HCT116 (cell line): ENCODE measurements around the gene MRGPRE. TPM values are rescaled to one million over a fixed set of nuclear protein-coding genes. Genes with fewer than 3 reads are reported as not detected.

ENCODE experiments used
- ATAC-seq: fragments of 200-7000 bp; cut with Tn5 transposase; 2 replicates; pipeline ENCODE4 v1.9.1; 2020; ENCODE audit warnings: mild to moderate bottlenecking, moderate library complexity
- BruUV-seq: library from RNA; stranded (reverse); fragments of 400-500 nt; replicated peaks from 2 replicates; lab custom pipeline; 2021; lab: Mats Ljungman, UMichigan
- CTCF ChIA-PET: fragments of 300-600 bp; sonication (Branson Sonifier 250); formaldehyde crosslinking; loops from one replicate; lab custom pipeline; 2021; ENCODE audit warnings: antibody characterized with exemption; lab: Charles Lee
- POLR2A ChIA-PET: fragments of 300-600, 350-600 bp; sonication (Branson Sonifier 250); formaldehyde crosslinking; loops from one replicate; lab custom pipeline; 2021; ENCODE audit warnings: antibody characterized with exemption; lab: Charles Lee
- RAD21 ChIA-PET, 2 experiments: fragments of 300-600 bp; sonication (Branson Sonifier 250); formaldehyde crosslinking; loops; one replicate each; lab custom pipeline; 2023; ENCODE audit warnings: low total read pairs in 2 of 2; ENCODE audit not compliant: uncharacterized antibody in 2 of 2, unreplicated experiment in 2 of 2, low non-redundant PET in 1 of 2; lab: Charles Lee
- DNase-seq: peaks from one replicate; pipeline ENCODE4 v3.0.0-alpha.2; 2010; ENCODE audit warnings: low read depth, low spot score
- H2AFZ ChIP-seq: fragments of 200-600 bp; shearing (Covaris generic), sonication (generic); 2 replicates; pipeline ENCODE4 v1.6.1; 2017; ENCODE audit warnings: low read depth, mixed run types, mixed read lengths, antibody characterized with exemption, low read length; ENCODE audit not compliant: poor library complexity, severe bottlenecking
- H3K27ac ChIP-seq: 2 replicates; pipeline ENCODE4 v1.5.1; 2012; ENCODE audit warnings: low read depth, low read length
- H3K27me3 ChIP-seq: fragments of 200-600 bp; sonication (generic); 2 replicates; pipeline ENCODE4 v1.6.1; 2016; ENCODE audit warnings: mixed run types, low read length, mixed read lengths; ENCODE audit not compliant: insufficient read depth
- H3K36me3 ChIP-seq, 2 experiments: fragments of 200-500 bp in 1 of 2; fragments of 200-600 bp in 1 of 2; sonication (Bioruptor generic) in 1 of 2; sonication (generic) in 1 of 2; 2 replicates each; pipeline versions ENCODE4 v1.5.1 to v1.6.1; 2014 to 2016; ENCODE audit warnings: low read length in 2 of 2, inconsistent platforms in 1 of 2, mixed read lengths in 1 of 2, mixed run types in 1 of 2; ENCODE audit not compliant: insufficient read depth in 2 of 2, control insufficient read depth in 1 of 2
- H3K4me1 ChIP-seq, 2 experiments: fragments of 200-600 bp in 1 of 2; sonication (generic) in 1 of 2; 2 replicates each; pipeline versions ENCODE4 v1.5.1 to v1.6.1; 2012 to 2017; ENCODE audit warnings: low read length in 2 of 2, inconsistent platforms in 1 of 2, mild to moderate bottlenecking in 1 of 2, mixed read lengths in 1 of 2, mixed run types in 1 of 2, moderate library complexity in 1 of 2; ENCODE audit not compliant: insufficient read depth in 2 of 2, control insufficient read depth in 1 of 2
- H3K4me2 ChIP-seq: fragments of 200-600 bp; sonication (generic); 2 replicates; pipeline ENCODE4 v1.6.1; 2017; ENCODE audit warnings: mixed run types, low read length, mixed read lengths
- H3K4me3 ChIP-seq, 2 experiments: fragments of 200-600 bp in 1 of 2; sonication (generic) in 1 of 2; replicated peaks in 1 of 2; 2 replicates each; pipeline ENCODE4 v1.5.1; 2011 to 2016; ENCODE audit warnings: low read length in 2 of 2, control low read depth in 1 of 2, low read depth in 1 of 2, mild to moderate bottlenecking in 1 of 2, mixed read lengths in 1 of 2, mixed run types in 1 of 2
- H3K79me2 ChIP-seq: fragments of 200-600 bp; sonication (generic); 2 replicates; pipeline ENCODE4 v1.6.1; 2017; ENCODE audit warnings: mild to moderate bottlenecking, mixed run types, low read length, moderate library complexity, mixed read lengths; ENCODE audit not compliant: insufficient read depth
- H3K9ac ChIP-seq: fragments of 200-600 bp; sonication (generic); 2 replicates; pipeline ENCODE4 v1.6.1; 2016; ENCODE audit warnings: low read length, mixed read lengths
- H3K9me2 ChIP-seq: fragments of 200-600 bp; sonication (generic), shearing (Covaris generic); 2 replicates; pipeline ENCODE4 v1.6.1; 2017; ENCODE audit warnings: mixed run types, mild to moderate bottlenecking, moderate library complexity; ENCODE audit not compliant: insufficient read depth
- H3K9me3 ChIP-seq, 2 experiments: fragments of 200-500 bp in 1 of 2; fragments of 200-600 bp in 1 of 2; sonication (Bioruptor generic) in 1 of 2; sonication (generic) in 1 of 2; 2 replicates each; pipeline ENCODE4 v1.6.1; 2014 to 2017; ENCODE audit warnings: low read length in 2 of 2, mixed read lengths in 2 of 2, inconsistent platforms in 1 of 2, low read depth in 1 of 2, mild to moderate bottlenecking in 1 of 2, mixed run types in 1 of 2, moderate library complexity in 1 of 2; ENCODE audit not compliant: control insufficient read depth in 1 of 2, insufficient read depth in 1 of 2
- H4K20me1 ChIP-seq: fragments of 200-600 bp; sonication (generic), shearing (Covaris generic); 2 replicates; pipeline ENCODE4 v1.6.1; 2017; ENCODE audit warnings: mixed run types, mild to moderate bottlenecking, moderate library complexity; ENCODE audit not compliant: insufficient read depth
- JUND ChIP-seq: IDR thresholded peaks from 2 replicates; pipeline ENCODE4 v1.6.1; 2012
- ZNF274 ChIP-seq: fragments of 200-500 bp; sonication (Bioruptor generic); IDR thresholded peaks from 2 replicates; pipeline ENCODE4 v1.6.1; 2014; ENCODE audit warnings: mild to moderate bottlenecking, low read depth, low read length, inconsistent platforms
- intact Hi-C: fragments of 100-400 bp; cut with micrococcal nuclease; formaldehyde crosslinking; loops from 2 replicates; pipeline ENCODE4 v1.10.0; 2022
- total RNA-seq: library from RNA; stranded (reverse); gene quantifications from one replicate; pipeline ENCODE4 v1.2.1, GENCODE V29; 2021; ENCODE audit not compliant: unreplicated experiment
- TF ChIP-seq, protein P1 (sequence below): IDR thresholded peaks from 2 replicates; pipeline ENCODE4 v1.6.1; 2012; ENCODE audit warnings: low read depth
- TF ChIP-seq, protein P2 (sequence below): IDR thresholded peaks from 2 replicates; pipeline ENCODE4 v1.6.1; 2012

MRGPRE gene
- total RNA-seq, 1 experiment from 2014 or later: not detected

DNA sequence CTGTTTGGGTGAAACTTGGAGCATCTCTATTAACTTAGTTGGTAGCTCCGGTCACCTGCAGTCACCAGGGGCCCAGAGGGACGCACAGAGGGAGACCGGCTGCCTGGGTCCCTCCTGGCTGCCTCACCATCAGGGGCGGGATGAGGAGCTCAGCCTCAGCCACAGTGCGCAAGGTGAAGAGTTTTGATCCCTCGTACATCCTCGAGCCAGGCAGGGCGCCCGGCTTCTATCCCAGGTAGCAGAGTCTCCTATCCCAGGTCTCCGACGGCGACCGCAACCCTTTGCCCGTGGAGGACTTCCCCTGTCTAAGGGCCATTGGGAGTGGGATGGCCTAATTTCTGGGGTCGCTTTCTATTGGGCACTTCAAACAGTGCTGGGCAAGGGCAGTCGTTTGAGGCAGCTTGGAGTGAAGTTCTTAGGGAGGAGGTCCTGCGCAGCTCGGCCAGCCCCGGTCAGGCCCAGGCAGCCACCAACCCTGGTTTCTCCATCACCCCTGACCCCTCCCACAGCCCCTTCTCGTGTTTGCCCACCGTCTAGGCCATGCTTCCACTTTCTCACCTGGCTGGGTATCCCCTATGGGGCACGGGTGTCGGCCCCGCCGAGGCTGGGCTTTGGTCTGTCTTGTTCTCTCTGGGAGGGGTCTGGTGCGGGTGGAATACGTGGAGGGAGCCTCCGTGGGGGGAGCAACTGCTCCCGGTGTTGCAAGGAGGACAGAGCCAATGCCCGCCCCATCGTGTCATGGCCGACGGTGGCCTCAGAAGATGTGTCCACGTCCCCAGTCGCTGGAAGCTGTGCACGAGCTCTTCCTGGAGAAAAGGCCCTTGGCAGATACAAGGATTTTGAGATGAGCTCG, 10.0 kb downstream of the MRGPRE start (continued):
- TF ChIP-seq, protein P1, sequence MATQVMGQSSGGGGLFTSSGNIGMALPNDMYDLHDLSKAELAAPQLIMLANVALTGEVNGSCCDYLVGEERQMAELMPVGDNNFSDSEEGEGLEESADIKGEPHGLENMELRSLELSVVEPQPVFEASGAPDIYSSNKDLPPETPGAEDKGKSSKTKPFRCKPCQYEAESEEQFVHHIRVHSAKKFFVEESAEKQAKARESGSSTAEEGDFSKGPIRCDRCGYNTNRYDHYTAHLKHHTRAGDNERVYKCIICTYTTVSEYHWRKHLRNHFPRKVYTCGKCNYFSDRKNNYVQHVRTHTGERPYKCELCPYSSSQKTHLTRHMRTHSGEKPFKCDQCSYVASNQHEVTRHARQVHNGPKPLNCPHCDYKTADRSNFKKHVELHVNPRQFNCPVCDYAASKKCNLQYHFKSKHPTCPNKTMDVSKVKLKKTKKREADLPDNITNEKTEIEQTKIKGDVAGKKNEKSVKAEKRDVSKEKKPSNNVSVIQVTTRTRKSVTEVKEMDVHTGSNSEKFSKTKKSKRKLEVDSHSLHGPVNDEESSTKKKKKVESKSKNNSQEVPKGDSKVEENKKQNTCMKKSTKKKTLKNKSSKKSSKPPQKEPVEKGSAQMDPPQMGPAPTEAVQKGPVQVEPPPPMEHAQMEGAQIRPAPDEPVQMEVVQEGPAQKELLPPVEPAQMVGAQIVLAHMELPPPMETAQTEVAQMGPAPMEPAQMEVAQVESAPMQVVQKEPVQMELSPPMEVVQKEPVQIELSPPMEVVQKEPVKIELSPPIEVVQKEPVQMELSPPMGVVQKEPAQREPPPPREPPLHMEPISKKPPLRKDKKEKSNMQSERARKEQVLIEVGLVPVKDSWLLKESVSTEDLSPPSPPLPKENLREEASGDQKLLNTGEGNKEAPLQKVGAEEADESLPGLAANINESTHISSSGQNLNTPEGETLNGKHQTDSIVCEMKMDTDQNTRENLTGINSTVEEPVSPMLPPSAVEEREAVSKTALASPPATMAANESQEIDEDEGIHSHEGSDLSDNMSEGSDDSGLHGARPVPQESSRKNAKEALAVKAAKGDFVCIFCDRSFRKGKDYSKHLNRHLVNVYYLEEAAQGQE: no peak
- TF ChIP-seq JUND: no peak

DNA sequence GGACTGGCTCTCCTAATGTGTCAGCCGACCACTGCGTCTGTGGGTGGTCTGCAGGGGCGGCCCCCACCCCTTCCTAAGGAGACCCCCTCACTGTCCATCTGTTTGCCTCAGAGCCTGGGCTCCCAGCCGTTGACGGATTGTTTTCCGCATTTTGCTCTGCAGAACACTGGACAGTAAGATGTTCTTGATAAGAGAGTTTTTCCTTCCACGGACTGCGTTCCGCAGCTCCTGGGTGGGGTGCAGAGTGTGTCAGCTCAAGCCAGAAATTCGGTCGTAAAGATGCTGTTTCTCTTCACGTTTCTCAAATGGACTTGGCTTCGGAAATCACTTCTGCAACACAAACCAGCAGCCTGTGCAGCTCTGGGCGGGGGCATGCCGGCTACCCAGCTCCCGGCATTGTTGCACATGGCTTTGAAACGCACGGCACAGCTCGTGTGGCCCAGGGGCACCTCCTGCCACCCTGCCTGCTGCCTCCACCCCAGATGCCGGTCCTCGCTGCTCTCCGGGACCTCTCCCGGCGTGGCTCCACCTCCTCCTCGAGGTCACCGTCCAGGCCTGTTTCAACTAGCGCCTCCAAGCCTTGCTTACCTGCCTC, 10.7 kb downstream of the MRGPRE start:
- no peak overlapping the region for H3K4me3 ChIP-seq
- peaks cover 5 to 12% of the 10 kb centered on the region in 2 experiments for H3K4me1 ChIP-seq
- BruUV-seq: no TSS peak
- ATAC-seq (no peak), DNase-seq (no peak)
- H3K9me2 ChIP-seq: no peaks in the 10 kb centered on the region
- intact Hi-C loops: no loop called here
- H3K36me3 ChIP-seq: no peaks in the 10 kb centered on the region
- no peaks in the 10 kb centered on the region for H3K27me3 ChIP-seq
- H2AFZ ChIP-seq: no peak overlapping the region
- H3K9me3 ChIP-seq: no peaks in the 10 kb centered on the region
- no peaks in the 10 kb centered on the region for H4K20me1 ChIP-seq
- H3K9ac ChIP-seq: no peak overlapping the region
- H3K79me2 ChIP-seq: no peaks in the 10 kb centered on the region
- no peak overlapping the region for H3K27ac ChIP-seq
- ChIA-PET RAD21 (no interaction called here), POLR2A (no interaction called here), CTCF (no interaction called here)
- no peak overlapping the region for H3K4me2 ChIP-seq
- TF ChIP-seq, protein P2, sequence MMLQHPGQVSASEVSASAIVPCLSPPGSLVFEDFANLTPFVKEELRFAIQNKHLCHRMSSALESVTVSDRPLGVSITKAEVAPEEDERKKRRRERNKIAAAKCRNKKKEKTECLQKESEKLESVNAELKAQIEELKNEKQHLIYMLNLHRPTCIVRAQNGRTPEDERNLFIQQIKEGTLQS: no peak
- no peak for TF ChIP-seq ZNF274
